Trophoblast cell (in vitro differentiated cells and primary cell): ENCODE results near the gene SLC35A2.
A peak's percentile ranks its signal among the peaks of the same experiment; 100 is the strongest.
"Not testable (repeated sequence)": the region's sequence is repeated elsewhere in the genome, so short reads cannot be mapped to it uniquely, and the experiment has no call there.

Experiments
- DNase-seq, 2 donors: peaks; one replicate each; pipeline ENCODE4 v3.0.0-alpha.2; 2016
- H2AFZ ChIP-seq: 2 replicates; pipeline ENCODE4 v1.6.1; 2013; ENCODE audit warnings: low read length, moderate library complexity, mild to moderate bottlenecking; ENCODE audit not compliant: insufficient read depth, poor library complexity
- H2AK5ac ChIP-seq: 2 replicates; pipeline ENCODE4 v1.6.1; 2013; ENCODE audit warnings: mild to moderate bottlenecking, low read length
- H2BK120ac ChIP-seq: 2 replicates; pipeline ENCODE4 v1.6.1; 2013; ENCODE audit warnings: low read length, mild to moderate bottlenecking, moderate library complexity; ENCODE audit not compliant: insufficient read depth, poor library complexity
- H2BK12ac ChIP-seq: 2 replicates; pipeline ENCODE4 v1.6.1; 2013; ENCODE audit warnings: mild to moderate bottlenecking, low read length, moderate library complexity
- H2BK5ac ChIP-seq: 2 replicates; pipeline ENCODE4 v1.6.1; 2013; ENCODE audit warnings: low read length, low read depth, moderate library complexity, mild to moderate bottlenecking; ENCODE audit not compliant: poor library complexity
- H3K14ac ChIP-seq: 2 replicates; pipeline ENCODE4 v1.6.1; 2013; ENCODE audit warnings: mild to moderate bottlenecking, low read length
- H3K18ac ChIP-seq: 2 replicates; pipeline ENCODE4 v1.6.1; 2013; ENCODE audit warnings: mild to moderate bottlenecking, low read length
- H3K23ac ChIP-seq: 2 replicates; pipeline ENCODE4 v1.6.1; 2013; ENCODE audit warnings: low read length
- H3K27ac ChIP-seq: 2 replicates; pipeline ENCODE4 v1.5.1; 2013; ENCODE audit warnings: low read depth, mild to moderate bottlenecking, inconsistent platforms, low read length, moderate library complexity
- H3K27me3 ChIP-seq: 2 replicates; pipeline ENCODE4 v1.6.1; 2013; ENCODE audit warnings: inconsistent platforms, mild to moderate bottlenecking, low read length, moderate library complexity; ENCODE audit not compliant: insufficient read depth
- H3K36me3 ChIP-seq, 2 experiments: 1 replicate in 1 of 2; 2 replicates in 1 of 2; pipeline ENCODE4 v1.6.1; 2013; ENCODE audit warnings: low read length in 2 of 2, mild to moderate bottlenecking in 2 of 2, moderate library complexity in 1 of 2; ENCODE audit not compliant: insufficient read depth in 2 of 2, control insufficient read depth in 1 of 2
- H3K4ac ChIP-seq: 2 replicates; pipeline ENCODE4 v1.6.1; 2013; ENCODE audit warnings: low read depth, mild to moderate bottlenecking, low read length, moderate library complexity
- H3K4me1 ChIP-seq, 2 experiments: 1 replicate in 1 of 2; 2 replicates in 1 of 2; pipeline ENCODE4 v1.6.1; 2013; ENCODE audit warnings: low read length in 2 of 2, mild to moderate bottlenecking in 2 of 2, moderate library complexity in 1 of 2; ENCODE audit not compliant: insufficient read depth in 2 of 2, control insufficient read depth in 1 of 2
- H3K4me2 ChIP-seq: 2 replicates; pipeline ENCODE4 v1.6.1; 2013; ENCODE audit warnings: inconsistent platforms, mild to moderate bottlenecking, low read length, moderate library complexity
- H3K4me3 ChIP-seq: 2 replicates; pipeline ENCODE4 v1.5.1; 2013; ENCODE audit warnings: mild to moderate bottlenecking, low read depth, low read length, inconsistent platforms
- H3K79me1 ChIP-seq: one replicate; pipeline ENCODE4 v1.6.1; 2013; ENCODE audit warnings: low read length
- H3K79me2 ChIP-seq: 2 replicates; pipeline ENCODE4 v1.6.1; 2013; ENCODE audit warnings: low read length, mild to moderate bottlenecking; ENCODE audit not compliant: control insufficient read depth, insufficient read depth, poor library complexity
- H3K9ac ChIP-seq: 2 replicates; pipeline ENCODE4 v1.6.1; 2013; ENCODE audit warnings: mild to moderate bottlenecking, low read length
- H3K9me3 ChIP-seq: 2 replicates; pipeline ENCODE4 v1.6.1; 2013; ENCODE audit warnings: low read depth, mild to moderate bottlenecking, control low read depth, inconsistent platforms, low read length; ENCODE audit not compliant: insufficient read depth
- H4K12ac ChIP-seq: 2 replicates; pipeline ENCODE4 v1.6.1; 2013; ENCODE audit warnings: low read depth, mild to moderate bottlenecking, low read length, moderate library complexity
- H4K8ac ChIP-seq: 2 replicates; pipeline ENCODE4 v1.6.1; 2013; ENCODE audit warnings: low read depth, mild to moderate bottlenecking, low read length, moderate library complexity
- H4K91ac ChIP-seq: one replicate; pipeline ENCODE4 v1.6.1; 2013; ENCODE audit warnings: low read depth, mild to moderate bottlenecking, low read length, moderate library complexity
- WGBS: extraction: QIAGEN DNeasy Blood & Tissue Kit; methylation state at CpG from one replicate; pipeline ENCODE4 v1.1.7; 2013; ENCODE audit warnings: missing lambda C conversion rate; ENCODE audit not compliant: insufficient read length, insufficient coverage; ENCODE audit errors: extremely low coverage; 5-methylcytosine and 5-hydroxymethylcytosine counted together

SLC35A2 gene

GRCh38 chrX:48890296-48890925, 21.0 kb downstream of the SLC35A2 start:
- no peak overlapping the region for H2BK120ac ChIP-seq
- no peak overlapping the region for H2AK5ac ChIP-seq
- H3K4me3 ChIP-seq = no peak overlapping the region
- no peak overlapping the region for H3K18ac ChIP-seq
- peaks cover 5% of the 10 kb centered on the region for H3K79me1 ChIP-seq
- H3K4me2 ChIP-seq = peak overlapping the region; percentile 86
- no peaks in the 10 kb centered on the region for H3K27me3 ChIP-seq
- H3K36me3 ChIP-seq = peaks cover 9 to 14% of the 10 kb centered on the region in 2 experiments
- H3K14ac ChIP-seq = no peak overlapping the region
- H3K27ac ChIP-seq = no peak overlapping the region
- peaks cover 6% of the 10 kb centered on the region in 2 experiments for H3K4me1 ChIP-seq
- DNase-seq = peak; percentile 44 to 53
- H3K9me3 ChIP-seq = no peaks in the 10 kb centered on the region
- no peak overlapping the region for H4K91ac ChIP-seq
- H3K23ac ChIP-seq = no peak overlapping the region
- no CpG with 5 or more reads among the region's 15 CpGs for WGBS
- H2BK5ac ChIP-seq = no peak overlapping the region
- H2AFZ ChIP-seq = no peak overlapping the region
- H3K4ac ChIP-seq = no peak overlapping the region
- no peak overlapping the region for H4K12ac ChIP-seq
- no peak overlapping the region for H3K9ac ChIP-seq
- H3K79me2 ChIP-seq = no peaks in the 10 kb centered on the region
- H4K8ac ChIP-seq = no peak overlapping the region
- H2BK12ac ChIP-seq = no peak overlapping the region

- H2BK5ac ChIP-seq, H3K9me3 ChIP-seq, H4K8ac ChIP-seq, H3K14ac ChIP-seq, H3K27me3 ChIP-seq, H3K18ac ChIP-seq, H4K12ac ChIP-seq, H2AFZ ChIP-seq, H3K4me3 ChIP-seq, H3K79me1 ChIP-seq, H3K79me2 ChIP-seq, H4K91ac ChIP-seq, H2BK120ac ChIP-seq, H3K4me1 ChIP-seq, H3K4me2 ChIP-seq, DNase-seq, H3K9ac ChIP-seq, H3K4ac ChIP-seq, H2AK5ac ChIP-seq, H3K23ac ChIP-seq, H3K27ac ChIP-seq, H2BK12ac ChIP-seq, H3K36me3 ChIP-seq: not testable (repeated sequence)
- WGBS = no CpG with 5 or more reads among the region's 5 CpGs
These were observed 24.9 kb downstream of the SLC35A2 start for GRCh38 chrX:48886586-48886985.

- H4K12ac ChIP-seq = no peak overlapping the region
- H3K9me3 ChIP-seq = no peaks in the 10 kb centered on the region
- no peak overlapping the region for H3K9ac ChIP-seq
- no peak overlapping the region for H3K18ac ChIP-seq
- no peaks in the 10 kb centered on the region for H3K79me1 ChIP-seq
- H2BK12ac ChIP-seq = no peak overlapping the region
- no peak overlapping the region for H3K27ac ChIP-seq
- H2BK5ac ChIP-seq = no peak overlapping the region
- H4K91ac ChIP-seq = no peak overlapping the region
- H3K4ac ChIP-seq = no peak overlapping the region
- no peaks in the 10 kb centered on the region for H3K79me2 ChIP-seq
- no peak overlapping the region for H3K14ac ChIP-seq
- no peak overlapping the region for H2AK5ac ChIP-seq
- no peaks in the 10 kb centered on the region for H3K36me3 ChIP-seq
- no peak overlapping the region for H4K8ac ChIP-seq
- no peaks in the 10 kb centered on the region for H3K4me1 ChIP-seq
- no peaks in the 10 kb centered on the region for H3K27me3 ChIP-seq
- no CpG with 5 or more reads among the region's 10 CpGs for WGBS
- no peak overlapping the region for H2AFZ ChIP-seq
- H3K4me3 ChIP-seq = no peak overlapping the region
- H3K4me2 ChIP-seq = no peak overlapping the region
- DNase-seq = peak in 1 of 2 donors; percentile 13
- no peak overlapping the region for H3K23ac ChIP-seq
- H2BK120ac ChIP-seq = no peak overlapping the region
These were observed 27.7 kb downstream of the SLC35A2 start for GRCh38 chrX:48883729-48884128.

- not testable (repeated sequence) for H3K23ac ChIP-seq, H2BK120ac ChIP-seq, H3K4me1 ChIP-seq, H3K79me2 ChIP-seq, H2BK5ac ChIP-seq, H3K9ac ChIP-seq, H4K12ac ChIP-seq, H2AK5ac ChIP-seq, H3K79me1 ChIP-seq, H2BK12ac ChIP-seq, H3K36me3 ChIP-seq, H3K18ac ChIP-seq, H3K27me3 ChIP-seq, DNase-seq, H3K4me3 ChIP-seq, H3K4me2 ChIP-seq, H2AFZ ChIP-seq, H3K4ac ChIP-seq, H3K14ac ChIP-seq, H4K8ac ChIP-seq, H3K9me3 ChIP-seq, H4K91ac ChIP-seq, H3K27ac ChIP-seq
- no CpG with 5 or more reads among the region's 4 CpGs for WGBS
These were observed 34.5 kb downstream of the SLC35A2 start for GRCh38 chrX:48876944-48877343.
